GM19238 (cell line): ENCODE results near the gene AIPL1.

Experiments used
- DNase-seq: peaks from one replicate; pipeline ENCODE4 v3.0.0; 2011; ENCODE audit warnings: low spot score; ENCODE audit not compliant: insufficient read length

Gene AIPL1

GRCh38 chr17:6421700-6422604 is 13.0 kb downstream of the AIPL1 start:
- peak; percentile 77 for DNase-seq

DNA sequence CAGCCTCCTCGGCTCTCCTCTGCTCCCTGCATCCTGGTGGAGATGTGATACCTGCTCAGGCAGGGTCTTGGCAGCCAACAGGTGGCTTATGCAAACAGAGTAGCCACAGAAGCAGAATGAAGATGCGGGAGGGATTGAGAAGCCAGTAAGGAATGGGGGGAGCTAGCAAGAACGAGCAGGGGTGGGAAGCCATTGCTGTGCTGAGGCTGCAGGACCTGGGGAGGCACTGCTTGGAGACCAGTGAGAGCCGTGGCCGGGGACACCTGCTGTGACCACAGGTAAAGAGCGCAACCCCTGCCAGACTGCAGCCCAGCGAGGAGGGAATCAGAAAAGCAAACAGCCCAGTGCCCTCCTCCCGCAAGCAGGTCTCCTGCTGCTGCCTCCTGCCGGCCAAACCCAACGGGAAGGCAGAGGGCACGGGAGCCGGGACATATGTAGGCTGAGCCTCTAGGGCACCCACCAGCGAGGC is 14.7 kb downstream of the AIPL1 start:
- DNase-seq, result no peak

DNA sequence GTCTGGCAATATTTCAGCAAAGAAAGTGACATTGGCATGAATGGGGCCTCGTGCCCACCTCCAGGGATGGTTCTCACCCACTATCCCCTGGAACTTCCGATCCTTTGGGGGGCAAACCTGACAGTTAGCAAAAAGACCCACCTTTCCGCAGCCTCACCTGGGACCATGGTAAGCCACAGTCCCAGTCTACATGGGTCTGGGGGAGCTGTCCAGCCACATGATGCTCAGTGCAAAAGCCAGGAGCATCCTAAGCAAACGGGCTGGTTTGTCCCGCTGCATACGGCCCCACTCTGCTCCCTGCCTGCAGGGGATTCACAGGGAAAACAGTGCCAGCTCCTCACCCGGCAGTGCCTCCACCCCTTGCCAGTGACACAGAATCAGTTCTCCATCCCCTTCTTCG is 19.3 kb downstream of the AIPL1 start:
- no peak for DNase-seq

GRCh38 chr17:6413065-6413464 is 21.9 kb downstream of the AIPL1 start:
- DNase-seq, result no peak

- no peak for DNase-seq
These were observed 26.2 kb downstream of the AIPL1 start for GRCh38 chr17:6408735-6409134.

GRCh38 chr17:6408276-6408675 is 26.6 kb downstream of the AIPL1 start:
- no peak for DNase-seq

DNA sequence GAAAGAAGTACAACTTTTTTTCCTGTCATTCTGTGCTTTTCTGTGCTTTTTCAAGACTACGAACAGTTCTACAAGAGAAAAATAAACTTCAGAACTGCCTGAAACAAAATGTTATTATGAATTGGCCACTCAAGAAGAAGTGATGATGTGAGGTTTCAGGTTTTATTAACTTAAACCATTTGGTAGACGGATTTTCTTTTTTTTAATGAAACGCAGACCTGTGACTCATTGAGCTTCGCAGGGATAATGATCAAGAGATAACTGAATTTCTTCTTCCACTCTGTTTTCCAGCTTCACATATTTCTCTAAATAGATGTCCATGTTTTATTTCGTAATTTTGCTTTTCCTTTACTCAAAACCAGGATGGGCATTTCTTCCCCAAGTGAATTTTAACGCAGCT is 32.7 kb downstream of the AIPL1 start:
- no peak for DNase-seq

- DNase-seq, result no peak
These were observed 36.0 kb downstream of the AIPL1 start for GRCh38 chr17:6398955-6399354.

- DNase-seq, result no peak
These were observed 40.8 kb downstream of the AIPL1 start for GRCh38 chr17:6394055-6394606.

DNA sequence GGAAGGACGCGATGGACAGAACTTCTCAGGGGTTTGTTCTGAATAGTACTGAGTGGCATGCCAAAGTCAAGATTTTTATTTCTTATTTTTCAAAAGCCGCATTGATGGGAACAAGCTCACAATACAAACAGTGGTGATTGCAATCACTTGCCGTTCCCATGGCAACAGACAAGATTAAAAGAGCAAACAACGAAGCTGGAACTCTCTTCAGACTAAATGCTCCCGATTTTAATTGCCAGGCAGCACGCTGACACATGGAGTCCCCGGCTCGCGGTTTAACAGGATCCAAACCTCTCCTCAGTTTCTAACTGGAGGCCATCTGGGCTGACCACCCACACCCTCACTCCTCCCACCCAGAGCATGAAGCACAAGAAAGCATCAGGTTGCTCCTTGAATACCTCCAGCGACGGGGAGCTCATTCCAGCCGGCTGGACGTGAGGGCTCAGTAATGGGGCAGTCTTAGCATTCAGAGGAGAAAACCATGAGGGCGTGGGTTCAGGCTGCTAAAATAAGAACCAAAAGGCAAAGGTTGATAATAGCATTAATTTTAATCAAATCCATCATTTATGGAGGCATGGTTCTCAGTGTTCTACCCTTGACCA is 41.5 kb downstream of the AIPL1 start:
- no peak for DNase-seq

- DNase-seq, result no peak
These were observed 42.1 kb downstream of the AIPL1 start for GRCh38 chr17:6392609-6393350.

GRCh38 chr17:6388416-6388815 is 46.5 kb downstream of the AIPL1 start:
- DNase-seq, result no peak

DNA sequence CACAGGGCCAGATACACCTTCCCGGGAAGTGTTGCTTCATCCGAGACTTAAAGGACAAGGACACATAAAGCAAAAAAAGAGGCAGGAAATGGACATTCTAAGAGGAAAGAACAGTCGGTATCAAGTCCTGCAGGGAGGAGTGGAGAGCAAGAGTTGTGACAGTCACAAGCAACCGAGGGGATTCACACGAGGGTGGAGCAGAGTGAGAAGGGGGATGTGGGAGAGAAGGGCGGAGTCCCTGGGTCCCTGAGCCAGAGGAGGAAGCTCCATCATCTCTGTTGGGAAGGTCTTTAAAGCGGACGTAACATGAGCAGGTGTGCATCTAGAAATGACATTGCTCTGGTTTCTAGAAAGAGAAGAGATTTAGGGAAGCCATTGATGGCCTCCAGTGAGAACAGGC is 47.1 kb downstream of the AIPL1 start:
- DNase-seq, result no peak

DNA sequence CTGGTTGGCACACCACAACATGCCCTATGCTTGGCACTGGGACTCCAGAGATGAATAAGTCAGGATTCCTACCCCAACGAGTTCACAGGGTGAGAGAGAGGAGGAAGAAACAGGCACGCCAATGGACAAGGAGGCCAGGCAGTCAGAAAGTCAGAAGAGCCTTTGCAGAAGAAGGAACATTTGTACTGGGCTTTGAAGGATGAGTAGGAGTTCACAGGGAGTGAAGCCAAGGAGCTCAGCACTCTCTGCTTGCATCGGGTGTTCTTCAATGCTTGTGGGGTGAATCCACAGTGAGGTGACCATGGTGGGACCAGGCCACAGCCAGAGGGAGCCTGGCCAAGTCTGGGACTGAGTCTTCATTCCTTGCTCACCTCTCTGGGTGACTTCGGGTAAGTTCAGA is 47.5 kb downstream of the AIPL1 start:
- DNase-seq, result no peak

DNA sequence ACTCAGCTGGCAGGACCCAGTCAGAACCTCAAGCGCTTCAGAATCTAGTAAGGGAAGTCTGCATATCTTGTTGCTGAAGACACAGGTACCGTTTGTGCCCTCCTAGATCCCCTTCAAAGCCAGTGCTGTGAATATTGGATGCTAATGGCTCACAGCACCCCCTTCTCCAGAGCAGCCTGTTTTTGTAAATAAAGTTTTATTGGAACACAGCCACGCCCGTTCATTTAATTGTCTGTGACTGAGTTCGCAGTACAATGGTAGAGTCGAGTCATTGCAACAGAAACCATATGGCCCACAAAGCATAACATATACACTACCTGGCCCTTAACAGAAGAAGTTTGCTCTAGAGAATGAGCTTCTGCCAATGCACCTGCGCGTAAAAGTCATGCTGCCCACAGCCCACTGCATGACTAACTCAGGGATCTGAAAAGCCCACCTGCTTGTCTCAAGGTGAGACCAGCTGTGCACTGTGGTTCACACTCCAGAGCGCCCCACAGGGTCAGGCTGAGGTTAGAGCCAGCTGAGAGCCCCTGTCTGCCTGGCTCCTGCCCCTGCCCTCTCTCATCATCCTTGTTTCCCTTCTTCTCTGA is 48.8 kb downstream of the AIPL1 start:
- no peak for DNase-seq

GRCh38 chr17:6384481-6384880 is 50.4 kb downstream of the AIPL1 start:
- DNase-seq, result no peak

- no peak for DNase-seq
These were observed 53.1 kb downstream of the AIPL1 start for GRCh38 chr17:6381526-6382465.

DNA sequence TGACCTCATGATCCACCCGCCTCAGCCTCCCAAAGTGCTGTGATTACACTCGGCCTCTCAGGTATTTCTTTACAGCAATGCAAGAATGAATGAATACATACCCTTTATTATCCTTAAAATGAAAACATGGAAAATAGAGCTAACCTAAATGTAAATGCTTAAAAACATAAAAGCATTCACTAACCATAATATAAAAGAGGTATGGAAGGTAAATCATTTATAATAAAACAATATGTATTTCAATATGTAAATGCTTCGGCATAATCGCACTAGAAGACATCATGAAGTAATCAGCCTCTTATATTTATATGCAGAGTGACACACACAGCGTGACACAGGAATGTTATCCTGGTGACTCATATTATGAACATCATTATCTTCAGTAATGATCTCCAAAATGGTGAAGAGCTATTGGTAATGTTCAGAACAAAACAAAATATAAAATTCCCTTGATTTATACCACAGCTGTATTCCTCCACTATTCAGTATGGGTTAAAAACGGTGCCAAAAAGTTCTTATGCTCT is 53.9 kb downstream of the AIPL1 start:
- no peak for DNase-seq

GRCh38 chr17:6377906-6378305 is 57.0 kb downstream of the AIPL1 start:
- DNase-seq, result no peak

- no peak for DNase-seq
These were observed 58.0 kb downstream of the AIPL1 start for GRCh38 chr17:6376931-6377361.
